NCI-H1417 treated with DMSO at 0.1 percent for 48 hours (cell line): Measurements from ENCODE around the gene MAP3K10.
"Not testable (repeated sequence)": the region's sequence is repeated elsewhere in the genome, so short reads cannot be mapped to it uniquely, and the experiment has no call there.

Experiments
- DNase-seq: peaks from one replicate; lab custom pipeline; 2025; lab: John Stamatoyannopoulos, UW

Gene MAP3K10

GRCh38 chr19:40190891-40191835, at the start of gene MAP3K10:
Gene MAP3K10 (plus strand): TSS chr19:40191426. CDS start chr19:40192032, 606 bp downstream.
- no peak for DNase-seq

GRCh38 chr19:40141551-40141950, 49.7 kb upstream of the MAP3K10 start:
- DNase-seq: no peak

- DNase-seq: no peak
Measured at GRCh38 chr19:40143612-40144011, 47.6 kb upstream of the MAP3K10 start.

DNA sequence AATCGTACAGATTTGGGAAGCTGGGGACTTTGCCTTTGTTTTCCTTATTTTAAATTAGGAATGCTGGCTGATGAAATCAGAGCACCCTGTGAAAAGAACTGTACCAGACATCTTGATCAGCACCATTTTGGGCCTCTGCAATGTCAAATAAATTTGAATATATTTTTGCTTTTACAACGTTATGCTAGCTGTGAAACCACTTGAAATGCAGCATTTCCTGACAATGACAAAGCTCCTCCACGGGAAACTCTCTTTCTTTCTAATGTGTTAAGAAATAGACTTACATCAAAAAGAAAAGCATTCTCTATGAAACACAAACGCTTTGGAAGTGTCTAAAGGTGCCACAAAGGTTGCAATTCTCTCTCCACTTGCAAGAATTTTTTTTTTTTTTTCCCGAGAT, 47.1 kb upstream of the MAP3K10 start:
- DNase-seq: no peak

GRCh38 chr19:40144947-40145748, 46.1 kb upstream of the MAP3K10 start:
- DNase-seq: no peak

GRCh38 chr19:40145749-40146029, 45.5 kb upstream of the MAP3K10 start:
- not testable (repeated sequence) for DNase-seq

GRCh38 chr19:40147338-40147692, 43.9 kb upstream of the MAP3K10 start:
- no peak for DNase-seq

DNA sequence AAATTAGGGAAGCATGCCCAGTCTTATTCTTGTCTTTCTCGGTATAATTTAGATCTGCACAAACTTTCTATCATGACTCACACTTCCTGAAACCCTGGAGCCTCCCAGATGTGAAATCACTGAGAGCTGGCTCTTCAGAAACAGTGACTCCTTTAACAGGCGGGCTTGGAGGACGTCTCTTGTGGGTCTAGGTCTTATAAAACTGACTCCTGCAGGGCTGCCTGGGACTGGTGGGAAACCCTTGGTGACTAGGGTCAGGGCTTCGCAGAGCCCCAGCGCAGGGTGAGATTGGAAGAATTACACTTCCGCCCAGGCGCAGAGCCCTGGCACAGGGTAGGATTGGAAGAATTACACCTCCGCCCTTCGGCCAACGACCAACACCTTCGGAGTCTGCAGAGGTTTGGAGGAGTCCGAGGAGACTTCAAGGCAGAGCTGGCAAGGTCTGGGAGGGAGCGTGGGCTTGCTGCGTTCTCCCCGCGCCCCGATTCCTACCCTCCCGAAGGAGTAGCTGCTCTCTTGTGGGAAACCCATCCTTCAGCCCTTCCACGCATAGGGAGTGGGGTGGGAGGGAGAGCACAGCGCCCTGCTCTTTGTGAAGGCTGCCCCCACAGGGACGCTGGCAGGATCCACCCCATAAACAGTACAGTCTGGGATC, 43.4 kb upstream of the MAP3K10 start:
- DNase-seq: no peak

- no peak for DNase-seq
Measured at GRCh38 chr19:40149501-40149900, 41.7 kb upstream of the MAP3K10 start.

- DNase-seq: no peak
Measured at GRCh38 chr19:40150170-40150569, 41.1 kb upstream of the MAP3K10 start.

GRCh38 chr19:40154121-40154680, 37.0 kb upstream of the MAP3K10 start:
- no peak for DNase-seq

- no peak for DNase-seq
Measured at GRCh38 chr19:40155749-40156265, 35.4 kb upstream of the MAP3K10 start.

DNA sequence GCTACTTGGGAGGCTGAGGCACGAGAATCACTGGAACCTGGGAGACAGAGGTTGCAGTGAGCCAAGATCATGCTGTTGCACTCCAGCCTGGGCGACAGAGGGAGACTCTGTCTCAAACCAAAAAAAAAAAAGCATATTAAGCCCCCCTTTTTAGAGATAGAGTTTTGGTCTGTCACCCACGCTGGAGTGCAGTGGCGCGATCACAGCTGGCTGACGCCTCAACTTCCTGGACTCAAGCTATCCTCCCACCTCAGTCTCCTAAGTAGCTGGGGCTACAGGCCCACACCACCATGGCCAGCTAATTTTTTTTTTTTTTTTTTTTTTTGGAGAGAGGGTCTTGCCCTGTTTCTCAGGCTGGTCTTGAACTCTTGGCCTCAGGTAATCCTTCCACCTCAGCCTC, 34.2 kb upstream of the MAP3K10 start:
- no peak for DNase-seq

GRCh38 chr19:40159744-40160143, 31.5 kb upstream of the MAP3K10 start:
- no peak for DNase-seq

GRCh38 chr19:40162104-40162503, 29.1 kb upstream of the MAP3K10 start:
- DNase-seq: no peak

DNA sequence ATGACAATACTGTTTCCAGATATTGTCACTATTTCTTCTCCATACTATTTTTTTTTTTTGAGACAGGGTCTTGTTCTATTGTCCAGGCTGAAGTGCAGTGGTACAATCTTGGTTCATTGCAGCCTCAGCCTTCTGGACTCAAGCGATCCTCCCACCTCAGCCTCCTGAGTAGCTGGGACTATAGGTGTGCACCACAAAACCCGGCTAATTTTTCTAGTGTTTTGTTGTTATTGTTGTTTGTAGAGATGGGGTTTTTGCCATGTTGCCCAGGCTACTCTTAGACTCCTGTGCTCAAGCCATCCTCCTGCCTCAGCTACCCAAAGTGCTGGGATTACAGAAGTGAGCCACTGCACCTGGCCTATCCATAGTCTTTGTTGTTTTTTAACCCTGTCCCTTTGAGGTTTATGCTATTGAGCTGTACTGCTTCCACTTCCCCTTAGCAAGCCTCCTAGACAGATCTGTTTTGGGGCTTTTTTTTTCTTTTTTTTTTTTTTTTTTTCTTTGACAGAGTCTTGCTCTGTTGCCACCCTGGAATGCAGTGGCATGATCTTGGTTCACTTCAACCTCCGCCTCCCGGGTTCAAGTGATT, 27.6 kb upstream of the MAP3K10 start:
- DNase-seq: no peak

GRCh38 chr19:40165362-40165937, 25.8 kb upstream of the MAP3K10 start:
- DNase-seq: no peak

DNA sequence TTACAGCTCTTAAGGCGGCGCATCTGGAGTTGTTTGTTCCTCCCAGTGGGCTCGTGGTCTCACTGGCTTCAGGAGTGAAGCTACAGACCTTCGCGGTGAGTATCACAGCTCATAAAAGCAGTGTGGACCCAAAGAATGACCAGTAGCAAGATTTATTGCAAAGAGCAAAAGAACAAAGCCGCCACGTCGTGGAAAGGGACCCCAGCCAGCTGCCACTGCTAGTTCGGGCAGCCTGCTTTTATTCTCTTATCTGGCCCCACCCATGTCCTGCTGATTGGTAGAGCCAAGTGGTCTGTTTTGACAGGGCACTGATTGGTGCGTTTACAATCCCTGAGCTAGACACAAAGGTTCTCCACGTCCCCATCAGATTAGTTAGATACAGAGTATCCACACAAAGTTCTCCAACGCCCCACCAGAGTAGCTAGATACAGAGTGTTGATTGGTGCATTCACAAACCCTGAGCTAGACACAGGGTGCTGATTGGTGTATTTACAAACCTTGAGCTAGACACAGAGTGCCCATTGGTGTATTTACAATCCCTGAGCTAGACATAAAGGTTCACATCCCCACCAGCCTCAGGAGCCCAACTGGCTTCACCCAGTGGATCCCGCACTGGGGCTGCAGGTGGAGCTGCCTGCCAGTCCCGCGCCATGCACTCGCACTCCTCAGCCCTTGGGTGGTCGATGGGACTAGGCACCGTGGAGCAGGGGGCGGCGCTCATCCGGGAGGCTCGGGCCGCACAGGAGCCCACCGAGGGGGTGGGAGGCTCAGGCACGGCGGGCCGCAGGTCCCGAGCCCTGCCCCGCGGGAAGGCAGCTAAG, 21.5 kb upstream of the MAP3K10 start:
- not testable (repeated sequence) for DNase-seq

- DNase-seq: not testable (repeated sequence)
Measured at GRCh38 chr19:40170303-40170989, 20.8 kb upstream of the MAP3K10 start.

DNA sequence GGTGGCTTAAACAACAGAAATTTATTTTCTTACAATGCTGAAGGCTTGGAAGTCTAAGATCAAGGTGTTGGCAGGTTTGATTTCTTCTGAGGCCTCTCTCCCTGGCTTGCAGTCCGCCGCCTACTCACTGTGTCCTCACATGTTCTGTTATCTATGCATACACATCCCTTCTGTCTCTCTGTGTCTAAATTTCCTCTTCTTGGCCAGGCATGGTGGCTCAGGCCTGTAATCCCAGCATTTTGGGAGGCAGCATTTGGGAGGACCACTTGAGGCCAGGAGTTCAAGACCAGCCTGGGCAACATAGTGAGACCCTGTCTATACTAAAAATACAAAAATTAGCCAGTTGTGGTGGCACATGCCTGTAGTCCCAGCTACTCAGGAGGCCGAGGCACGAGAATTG, 19.9 kb upstream of the MAP3K10 start:
- DNase-seq: not testable (repeated sequence)
